Cerebellar cortex (tissue), 1 donor: ENCODE results near the gene MBNL1.
A peak's percentile ranks its signal among the peaks of the same experiment; 100 is the strongest.

ENCODE experiments used
- DNase-seq: peaks from one replicate; pipeline ENCODE4 v3.0.0-alpha.2; 2015; ENCODE audit warnings: low spot score

Gene MBNL1

GRCh38 chr3:152298393-152299248 lies 29.9 kb downstream of the MBNL1 start:
- peak; percentile 90 for DNase-seq

- peak; percentile 73 for DNase-seq
Measured at GRCh38 chr3:152299249-152299976, 30.7 kb downstream of the MBNL1 start.

GRCh38 chr3:152300029-152300731 lies 31.5 kb downstream of the MBNL1 start:
- DNase-seq, result peak; percentile 36

- DNase-seq, result no peak
Measured at GRCh38 chr3:152301745-152302181, 33.0 kb downstream of the MBNL1 start.

GRCh38 chr3:152302521-152303021 lies 33.8 kb downstream of the MBNL1 start:
- DNase-seq, result peak; percentile 58

- no peak for DNase-seq
Measured at GRCh38 chr3:152304160-152304559, 35.4 kb downstream of the MBNL1 start.

GRCh38 chr3:152305075-152305474 lies 36.3 kb downstream of the MBNL1 start:
- DNase-seq, result no peak

- DNase-seq, result no peak
Measured at GRCh38 chr3:152307829-152308474, 39.2 kb downstream of the MBNL1 start.

GRCh38 chr3:152308475-152308844 lies 39.7 kb downstream of the MBNL1 start:
- DNase-seq, result no peak

GRCh38 chr3:152309031-152309430 lies 40.3 kb downstream of the MBNL1 start:
- no peak for DNase-seq

GRCh38 chr3:152309535-152310307 lies 41.0 kb downstream of the MBNL1 start:
- no peak for DNase-seq

- DNase-seq, result no peak
Measured at GRCh38 chr3:152313430-152313829, 44.7 kb downstream of the MBNL1 start.

- DNase-seq, result no peak
Measured at GRCh38 chr3:152313914-152314313, 45.2 kb downstream of the MBNL1 start.

GRCh38 chr3:152314677-152315353 lies 46.1 kb downstream of the MBNL1 start:
- DNase-seq, result no peak

- no peak for DNase-seq
Measured at GRCh38 chr3:152315623-152316022, 46.9 kb downstream of the MBNL1 start.

- no peak for DNase-seq
Measured at GRCh38 chr3:152316318-152316717, 47.6 kb downstream of the MBNL1 start.

GRCh38 chr3:152317184-152317583 lies 48.5 kb downstream of the MBNL1 start:
- DNase-seq, result no peak

GRCh38 chr3:152317956-152318355 lies 49.2 kb downstream of the MBNL1 start:
- peak; percentile 21 for DNase-seq

- DNase-seq, result no peak
Measured at GRCh38 chr3:152318512-152318911, 49.8 kb downstream of the MBNL1 start.

GRCh38 chr3:152319256-152319655 lies 50.5 kb downstream of the MBNL1 start:
- peak; percentile 19 for DNase-seq
